ENCODE measurements around the gene RFX4. TPM values are rescaled to one million over a fixed set of nuclear protein-coding genes. Genes with fewer than 3 reads are reported as not detected.
"Not testable (repeated sequence)": the region's sequence is repeated elsewhere in the genome, so short reads cannot be mapped to it uniquely, and the experiment has no call there.

The RFX4 gene
- total RNA-seq, 3 donors from 2014 or later: not detected

DNA sequence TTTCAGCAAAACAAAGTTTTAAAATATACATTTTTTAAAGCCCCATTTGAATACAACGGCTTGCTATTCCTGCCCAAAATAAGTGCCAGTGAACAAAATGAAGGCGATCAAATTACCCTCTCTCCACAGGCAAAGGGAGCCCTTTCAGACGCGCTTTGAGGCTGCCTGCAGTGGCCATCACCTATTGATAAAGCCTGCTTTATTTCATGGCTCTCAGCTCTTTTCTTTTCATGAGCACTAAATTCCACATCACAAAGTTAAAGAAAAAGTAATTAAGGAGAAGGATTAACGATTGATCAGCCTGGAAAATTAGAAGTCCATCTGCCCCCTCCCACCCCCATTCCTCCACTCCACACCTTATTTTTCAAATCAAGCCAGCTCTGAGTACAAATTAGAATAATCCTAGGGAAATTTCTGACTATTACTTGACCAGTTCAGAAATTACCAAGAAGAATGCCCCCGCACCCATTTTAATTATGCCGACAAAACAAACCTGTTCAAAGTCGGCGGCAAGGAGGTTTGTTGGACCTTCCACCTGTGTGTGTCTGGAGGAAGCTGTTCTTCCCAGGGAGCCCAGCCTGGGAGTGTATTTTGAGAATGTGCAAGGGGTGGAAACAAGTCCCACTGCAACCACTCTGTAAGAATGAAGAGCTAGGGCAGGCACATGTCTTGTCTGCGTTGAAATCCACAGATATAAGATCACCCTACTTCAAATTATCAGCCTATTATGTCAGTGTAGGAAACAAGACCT, 127.5 kb downstream of the RFX4 start:
- Mint-ChIP-seq H3K36me3 (ENCODE audit: insufficient read depth) (no peaks in the 10 kb centered on the region), H3K4me3 (no peak overlapping the region), H3K27me3 (ENCODE audit: low read depth) (no peaks in the 10 kb centered on the region), H3K9me3 (no peaks in the 10 kb centered on the region), H3K4me1 (ENCODE audit: low read depth) (no peaks in the 10 kb centered on the region)
- ATAC-seq: no peak
- DNase-seq: no peak

- no peaks in the 10 kb centered on the region for H3K27me3 Mint-ChIP-seq (ENCODE audit: low read depth)
- H3K4me3 Mint-ChIP-seq: no peak overlapping the region
- no peak for ATAC-seq
- H3K4me1 Mint-ChIP-seq (ENCODE audit: low read depth): no peaks in the 10 kb centered on the region
- DNase-seq: no peak
- no peaks in the 10 kb centered on the region for H3K36me3 Mint-ChIP-seq (ENCODE audit: insufficient read depth)
- H3K9me3 Mint-ChIP-seq: no peaks in the 10 kb centered on the region
Observed at GRCh38 chr12:106711316-106711715, 128.5 kb downstream of the RFX4 start.

DNA sequence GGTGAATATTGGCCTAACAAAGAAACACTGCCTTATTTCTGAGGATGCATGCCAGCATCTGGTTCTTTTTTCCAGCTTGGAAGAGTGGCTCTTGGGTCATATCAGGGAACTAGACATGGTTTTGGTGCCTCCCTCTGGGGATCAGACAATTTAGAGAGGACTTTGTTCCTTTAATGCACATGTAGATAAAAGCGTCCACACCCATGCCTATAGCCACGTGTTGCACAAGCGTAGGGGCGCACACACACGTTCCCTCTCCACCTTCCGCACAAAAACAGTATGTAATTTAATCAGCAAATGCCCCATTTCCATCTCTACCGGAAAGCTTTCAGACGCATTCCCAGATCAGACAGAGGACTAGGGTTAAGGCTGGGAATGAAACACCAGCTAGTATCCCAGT, 130.0 kb downstream of the RFX4 start:
- no peaks in the 10 kb centered on the region for H3K9me3 Mint-ChIP-seq
- H3K4me1 Mint-ChIP-seq (ENCODE audit: low read depth): no peaks in the 10 kb centered on the region
- H3K4me3 Mint-ChIP-seq: no peak overlapping the region
- H3K27me3 Mint-ChIP-seq (ENCODE audit: low read depth): no peaks in the 10 kb centered on the region
- H3K36me3 Mint-ChIP-seq (ENCODE audit: insufficient read depth): no peaks in the 10 kb centered on the region
- no peak for DNase-seq
- no peak for ATAC-seq

DNA sequence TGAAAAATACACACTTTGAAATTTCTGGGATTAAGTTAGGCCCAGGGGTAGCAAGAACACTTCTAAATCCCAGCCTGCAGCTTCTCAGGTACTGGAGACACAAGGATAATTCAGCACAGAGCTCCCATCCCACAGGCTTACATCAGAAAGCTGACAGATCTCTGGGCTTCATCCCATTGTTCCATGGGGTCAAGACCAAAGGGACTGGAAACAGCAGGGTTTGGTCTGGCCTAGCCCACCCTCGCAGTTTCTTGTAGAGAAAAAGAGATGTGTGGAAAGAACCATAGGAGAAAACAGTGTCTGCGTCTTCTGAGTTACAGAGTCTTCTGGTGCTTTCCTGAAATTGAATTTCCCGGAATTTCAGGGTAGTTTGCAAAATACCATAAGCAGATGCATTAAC, 132.1 kb downstream of the RFX4 start:
- Mint-ChIP-seq H3K27me3 (ENCODE audit: low read depth) (no peaks in the 10 kb centered on the region), H3K9me3 (no peaks in the 10 kb centered on the region), H3K4me1 (ENCODE audit: low read depth) (no peaks in the 10 kb centered on the region), H3K36me3 (ENCODE audit: insufficient read depth) (no peaks in the 10 kb centered on the region), H3K4me3 (no peak overlapping the region)
- DNase-seq (no peak), ATAC-seq (no peak)

- no peak for DNase-seq
- H3K4me3 Mint-ChIP-seq: no peak overlapping the region
Observed at GRCh38 chr12:106715582-106715981, 132.8 kb downstream of the RFX4 start.

DNA sequence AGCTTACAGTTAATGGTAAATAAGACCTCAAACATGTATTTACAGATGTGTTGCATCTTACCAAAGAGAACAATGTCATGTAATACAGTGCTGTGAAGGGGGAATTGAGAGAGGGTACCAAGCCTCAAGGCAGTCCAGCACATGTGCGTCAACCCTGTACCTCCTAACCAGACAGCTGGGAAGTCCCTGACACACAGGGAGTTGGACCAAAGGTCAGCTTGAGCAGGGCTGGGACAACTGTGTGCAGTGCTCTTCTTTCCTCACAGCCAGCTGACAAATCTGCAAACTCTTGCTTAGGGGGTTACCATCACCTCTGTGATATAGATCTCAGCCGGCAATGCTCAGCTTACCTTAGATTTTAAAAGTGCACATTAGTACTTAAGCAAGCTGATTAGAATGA, 134.9 kb downstream of the RFX4 start:
- DNase-seq (no peak), ATAC-seq (no peak)
- H3K4me3 Mint-ChIP-seq: no peak overlapping the region
- H3K36me3 Mint-ChIP-seq (ENCODE audit: insufficient read depth): no peaks in the 10 kb centered on the region
- H3K9me3 Mint-ChIP-seq: no peaks in the 10 kb centered on the region
- no peaks in the 10 kb centered on the region for H3K27me3 Mint-ChIP-seq (ENCODE audit: low read depth)
- no peaks in the 10 kb centered on the region for H3K4me1 Mint-ChIP-seq (ENCODE audit: low read depth)

More at GRCh38 chr12:106715582-106715981, 132.8 kb downstream of the RFX4 start:
- no peaks in the 10 kb centered on the region for H3K4me1 Mint-ChIP-seq (ENCODE audit: low read depth)
- H3K9me3 Mint-ChIP-seq: no peaks in the 10 kb centered on the region
- H3K27me3 Mint-ChIP-seq (ENCODE audit: low read depth): no peaks in the 10 kb centered on the region
- no peak for ATAC-seq
- H3K36me3 Mint-ChIP-seq (ENCODE audit: insufficient read depth): no peaks in the 10 kb centered on the region

GRCh38 chr12:106719879-106720278, 137.1 kb downstream of the RFX4 start:
- Mint-ChIP-seq H3K36me3 (ENCODE audit: insufficient read depth) (no peaks in the 10 kb centered on the region), H3K27me3 (ENCODE audit: low read depth) (no peaks in the 10 kb centered on the region), H3K4me3 (no peak overlapping the region), H3K9me3 (no peaks in the 10 kb centered on the region), H3K4me1 (ENCODE audit: low read depth) (no peaks in the 10 kb centered on the region)
- no peak for DNase-seq
- ATAC-seq: no peak

GRCh38 chr12:106720696-106721095, 137.9 kb downstream of the RFX4 start:
- no peak for DNase-seq
- Mint-ChIP-seq H3K9me3 (no peaks in the 10 kb centered on the region), H3K36me3 (ENCODE audit: insufficient read depth) (no peaks in the 10 kb centered on the region), H3K4me1 (ENCODE audit: low read depth) (no peaks in the 10 kb centered on the region), H3K4me3 (no peak overlapping the region), H3K27me3 (ENCODE audit: low read depth) (no peaks in the 10 kb centered on the region)
- no peak for ATAC-seq

GRCh38 chr12:106721915-106722314, 139.1 kb downstream of the RFX4 start:
- no peak overlapping the region for H3K4me3 Mint-ChIP-seq
- ATAC-seq (no peak), DNase-seq (no peak)
- H3K36me3 Mint-ChIP-seq (ENCODE audit: insufficient read depth): no peaks in the 10 kb centered on the region
- H3K9me3 Mint-ChIP-seq: no peaks in the 10 kb centered on the region
- H3K27me3 Mint-ChIP-seq (ENCODE audit: low read depth): no peaks in the 10 kb centered on the region
- no peaks in the 10 kb centered on the region for H3K4me1 Mint-ChIP-seq (ENCODE audit: low read depth)

- H3K4me1 Mint-ChIP-seq (ENCODE audit: low read depth): no peaks in the 10 kb centered on the region
- H3K4me3 Mint-ChIP-seq: no peak overlapping the region
- no peaks in the 10 kb centered on the region for H3K27me3 Mint-ChIP-seq (ENCODE audit: low read depth)
- no peak for DNase-seq
- no peak for ATAC-seq
- no peaks in the 10 kb centered on the region for H3K9me3 Mint-ChIP-seq
- H3K36me3 Mint-ChIP-seq (ENCODE audit: insufficient read depth): no peaks in the 10 kb centered on the region
Observed at GRCh38 chr12:106722837-106723236, 140.0 kb downstream of the RFX4 start.

GRCh38 chr12:106723416-106723815, 140.6 kb downstream of the RFX4 start:
- H3K4me3 Mint-ChIP-seq: no peak overlapping the region
- H3K27me3 Mint-ChIP-seq (ENCODE audit: low read depth): no peaks in the 10 kb centered on the region
- ATAC-seq: no peak

DNA sequence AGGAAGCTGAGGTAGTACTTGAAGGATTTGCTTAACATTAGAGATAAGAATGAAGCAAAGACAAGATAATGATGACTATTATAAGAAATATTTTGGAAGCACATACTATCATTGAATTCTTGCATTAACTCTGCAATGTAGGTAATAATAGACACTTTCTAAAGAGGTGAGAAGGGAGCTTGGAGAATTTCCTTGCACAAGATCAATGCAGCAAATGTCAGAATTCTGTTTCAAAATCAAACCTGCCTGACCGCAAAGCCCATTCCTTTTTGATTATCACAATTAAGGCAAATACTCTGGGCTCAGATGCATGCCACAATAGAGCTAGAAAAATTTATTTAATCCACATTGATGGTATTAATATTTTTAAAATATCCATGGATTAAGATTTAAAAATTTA, 141.3 kb downstream of the RFX4 start:
- DNase-seq (no peak), ATAC-seq (no peak)
- H3K4me3 Mint-ChIP-seq: no peak overlapping the region
- H3K27me3 Mint-ChIP-seq (ENCODE audit: low read depth): no peaks in the 10 kb centered on the region
- no peaks in the 10 kb centered on the region for H3K4me1 Mint-ChIP-seq (ENCODE audit: low read depth)
- no peaks in the 10 kb centered on the region for H3K9me3 Mint-ChIP-seq
- no peaks in the 10 kb centered on the region for H3K36me3 Mint-ChIP-seq (ENCODE audit: insufficient read depth)

More at GRCh38 chr12:106723416-106723815, 140.6 kb downstream of the RFX4 start:
- no peak for DNase-seq
- Mint-ChIP-seq H3K4me1 (ENCODE audit: low read depth) (no peaks in the 10 kb centered on the region), H3K36me3 (ENCODE audit: insufficient read depth) (no peaks in the 10 kb centered on the region), H3K9me3 (no peaks in the 10 kb centered on the region)

DNA sequence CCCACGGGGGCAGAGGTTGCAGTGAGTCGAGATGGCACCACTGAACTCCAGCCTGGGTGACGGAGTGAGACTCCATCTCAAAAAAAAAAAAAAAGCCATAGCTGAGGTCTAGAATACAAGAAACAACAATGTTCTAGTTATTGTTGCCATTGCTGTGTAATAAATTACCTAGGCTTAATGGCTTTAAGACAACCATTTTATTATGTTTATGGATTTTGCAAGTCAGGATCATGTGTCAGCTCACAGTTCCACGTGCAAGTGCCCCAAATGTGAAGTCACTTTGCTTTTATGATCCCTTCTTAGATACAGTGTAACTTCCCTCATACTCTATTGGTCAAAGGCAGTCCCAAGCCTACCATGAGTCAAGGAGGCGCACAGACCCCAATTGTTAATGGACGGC, 142.1 kb downstream of the RFX4 start:
- H3K4me1 Mint-ChIP-seq (ENCODE audit: low read depth): no peaks in the 10 kb centered on the region
- ATAC-seq (no peak), DNase-seq (no peak)
- H3K4me3 Mint-ChIP-seq: no peak overlapping the region
- H3K9me3 Mint-ChIP-seq: no peaks in the 10 kb centered on the region
- no peaks in the 10 kb centered on the region for H3K36me3 Mint-ChIP-seq (ENCODE audit: insufficient read depth)
- no peaks in the 10 kb centered on the region for H3K27me3 Mint-ChIP-seq (ENCODE audit: low read depth)

DNA sequence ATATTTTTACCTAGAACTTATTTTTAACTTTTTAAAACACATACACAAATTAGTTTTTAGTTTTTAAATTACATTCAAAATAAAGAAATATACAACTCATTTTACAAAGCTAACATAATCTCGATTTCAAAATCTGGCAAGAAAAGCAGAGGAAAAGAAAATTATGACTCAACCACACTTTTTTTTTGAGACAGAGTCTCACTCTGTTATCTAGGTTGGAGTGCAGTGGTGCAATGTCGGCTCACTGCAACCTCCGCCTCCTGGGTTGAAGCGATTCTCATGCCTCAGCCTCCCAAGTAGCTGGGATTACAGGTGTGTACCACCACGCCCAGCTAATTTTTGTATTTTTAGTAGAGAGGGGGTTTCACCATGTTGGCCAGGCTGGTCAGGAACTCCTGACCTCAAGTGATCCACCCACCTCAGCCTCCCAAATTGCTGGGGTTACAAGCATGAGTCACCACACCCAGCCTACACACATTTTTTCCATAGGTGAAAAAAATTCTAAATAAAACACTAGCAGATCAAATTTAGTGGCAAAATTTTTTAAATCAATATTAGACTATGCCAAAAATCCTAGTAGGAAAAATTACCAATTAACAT, 143.9 kb downstream of the RFX4 start:
- H3K36me3 Mint-ChIP-seq (ENCODE audit: insufficient read depth); H3K4me1 Mint-ChIP-seq (ENCODE audit: low read depth); ATAC-seq; H3K27me3 Mint-ChIP-seq (ENCODE audit: low read depth); H3K9me3 Mint-ChIP-seq; H3K4me3 Mint-ChIP-seq; DNase-seq: not testable (repeated sequence)

DNA sequence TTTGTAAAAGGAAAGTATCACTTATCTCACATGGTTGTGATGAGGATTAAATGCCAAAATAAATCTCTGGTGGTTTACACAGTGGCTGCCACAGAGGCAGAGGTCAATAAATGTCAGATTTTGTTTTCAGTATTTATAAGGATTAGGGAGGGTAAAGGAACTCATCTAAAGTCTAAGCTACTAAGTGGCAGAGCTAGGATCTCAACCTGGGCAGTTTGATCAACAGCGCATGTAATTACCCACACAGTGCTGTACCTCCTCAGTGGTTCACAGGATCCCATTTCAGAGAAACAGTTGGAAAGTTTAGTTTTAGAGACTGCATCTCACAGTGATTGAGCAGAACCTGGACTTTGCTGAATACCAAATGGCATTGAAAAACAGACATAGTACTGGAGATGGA, 146.8 kb downstream of the RFX4 start:
- H3K27me3 Mint-ChIP-seq (ENCODE audit: low read depth): no peaks in the 10 kb centered on the region
- no peak overlapping the region for H3K4me3 Mint-ChIP-seq
- H3K9me3 Mint-ChIP-seq: no peaks in the 10 kb centered on the region
- DNase-seq: no peak
- no peaks in the 10 kb centered on the region for H3K4me1 Mint-ChIP-seq (ENCODE audit: low read depth)
- no peaks in the 10 kb centered on the region for H3K36me3 Mint-ChIP-seq (ENCODE audit: insufficient read depth)
- no peak for ATAC-seq
